ENCODE measurements around the gene FOLR1. TPM values are rescaled to one million over a fixed set of nuclear protein-coding genes. Genes with fewer than 3 reads are reported as not detected.

Gene FOLR1
- total and polyA plus RNA-seq, 9 of the 15 experiments (the other 6 are each of a cell fraction or from before 2014, with no cell fraction given): 0.22 to 2.3 (median 1.0) TPM

DNA sequence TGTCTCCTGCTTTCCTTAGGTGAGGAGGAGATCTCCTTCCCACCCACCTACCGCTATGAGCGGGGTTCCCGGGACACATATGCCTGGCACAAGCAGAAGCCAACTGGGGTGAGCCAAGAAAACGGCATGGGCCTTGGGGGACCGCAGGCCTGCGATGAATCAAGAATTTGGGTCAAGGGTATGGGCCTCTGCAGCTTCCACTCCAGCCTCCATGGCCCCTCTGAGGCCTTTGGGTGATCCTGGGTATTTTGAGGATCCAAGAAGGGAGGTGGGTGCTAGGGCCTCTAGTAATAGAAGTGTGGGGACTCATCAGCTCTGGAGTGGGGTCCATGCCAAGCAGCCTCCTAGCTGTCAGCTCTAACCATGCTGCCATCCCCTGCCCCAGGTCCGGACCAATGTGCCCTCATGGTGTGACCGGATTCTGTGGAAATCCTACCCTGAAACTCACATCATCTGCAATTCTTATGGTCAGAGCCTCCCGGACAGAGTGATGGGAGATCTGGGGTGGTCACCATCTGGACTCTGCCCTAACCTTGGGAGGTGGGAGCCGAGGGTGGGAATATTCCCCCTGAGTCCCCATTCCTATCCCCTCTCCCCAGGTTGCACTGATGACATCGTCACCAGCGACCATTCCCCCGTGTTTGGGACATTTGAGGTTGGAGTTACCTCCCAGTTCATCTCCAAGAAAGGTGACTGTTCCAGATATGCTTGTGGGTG, 41.3 kb downstream of the FOLR1 start:
- peaks cover 0 to 27% of the 10 kb centered on the region in 2 experiments; a peak in 2 of 5 replicates for H3K4me1 ChIP-seq (replicated peaks in 1 of 2; ENCODE audit: control insufficient read depth in 2 of 2, insufficient read depth in 2 of 2, low read length in 2 of 2)
- no peaks in the 10 kb centered on the region for H3K79me2 ChIP-seq (ENCODE audit: control insufficient read depth, insufficient read depth, low read length)
- H3K4me2 ChIP-seq (ENCODE audit: insufficient read depth, low read length): no peak overlapping the region
- in situ Hi-C loops (cut with MboI): no loop called here
- no peak for TF ChIP-seq ZNF717 (CRISPR knock-in tag; IDR thresholded peaks at IDR 0.05)
- no peak for TF ChIP-seq EP400 (IDR thresholded peaks at IDR 0.05)
- no peak for TF ChIP-seq ELF1 (tag; IDR thresholded peaks at IDR 0.05)
- TF ChIP-seq, protein P1, sequence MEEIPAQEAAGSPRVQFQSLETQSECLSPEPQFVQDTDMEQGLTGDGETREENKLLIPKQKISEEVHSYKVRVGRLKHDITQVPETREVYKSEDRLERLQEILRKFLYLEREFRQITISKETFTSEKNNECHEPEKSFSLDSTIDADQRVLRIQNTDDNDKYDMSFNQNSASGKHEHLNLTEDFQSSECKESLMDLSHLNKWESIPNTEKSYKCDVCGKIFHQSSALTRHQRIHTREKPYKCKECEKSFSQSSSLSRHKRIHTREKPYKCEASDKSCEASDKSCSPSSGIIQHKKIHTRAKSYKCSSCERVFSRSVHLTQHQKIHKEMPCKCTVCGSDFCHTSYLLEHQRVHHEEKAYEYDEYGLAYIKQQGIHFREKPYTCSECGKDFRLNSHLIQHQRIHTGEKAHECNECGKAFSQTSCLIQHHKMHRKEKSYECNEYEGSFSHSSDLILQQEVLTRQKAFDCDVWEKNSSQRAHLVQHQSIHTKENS (CRISPR knock-in tag; IDR thresholded peaks at IDR 0.05): no peak
- no peak for TF ChIP-seq MEF2A (IDR thresholded peaks at IDR 0.05; ENCODE audit: control insufficient read depth, low read depth, low read length)
- TF ChIP-seq SMAD1 (IDR thresholded peaks at IDR 0.05; ENCODE audit: low read depth, low read length, partially characterized antibody): no peak
- no peak for TF ChIP-seq ZKSCAN3 (CRISPR knock-in tag; IDR thresholded peaks at IDR 0.05)
- no peak for TF ChIP-seq ZNF551 (CRISPR knock-in tag; IDR thresholded peaks at IDR 0.05)
- no peak for TF ChIP-seq GATAD2B (IDR thresholded peaks at IDR 0.05; ENCODE audit: borderline replicate concordance)
- TF ChIP-seq RAD51 (IDR thresholded peaks at IDR 0.05; ENCODE audit: borderline replicate concordance, low read depth): no peak
- no peak for TF ChIP-seq NR2F6 (CRISPR knock-in tag; IDR thresholded peaks at IDR 0.05)
- TF ChIP-seq, protein P2, sequence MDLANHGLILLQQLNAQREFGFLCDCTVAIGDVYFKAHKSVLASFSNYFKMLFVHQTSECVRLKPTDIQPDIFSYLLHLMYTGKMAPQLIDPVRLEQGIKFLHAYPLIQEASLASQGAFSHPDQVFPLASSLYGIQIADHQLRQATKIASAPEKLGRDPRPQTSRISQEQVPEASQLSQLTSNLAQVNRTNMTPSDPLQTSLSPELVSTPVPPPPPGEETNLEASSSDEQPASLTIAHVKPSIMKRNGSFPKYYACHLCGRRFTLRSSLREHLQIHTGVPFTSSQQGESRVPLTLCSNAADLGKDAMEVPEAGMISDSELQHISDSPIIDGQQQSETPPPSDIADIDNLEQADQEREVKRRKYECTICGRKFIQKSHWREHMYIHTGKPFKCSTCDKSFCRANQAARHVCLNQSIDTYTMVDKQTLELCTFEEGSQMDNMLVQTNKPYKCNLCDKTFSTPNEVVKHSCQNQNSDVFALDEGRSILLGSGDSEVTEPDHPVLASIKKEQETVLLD (IDR thresholded peaks at IDR 0.05): no peak
- H3K27ac ChIP-seq (ENCODE audit: extremely low read depth, low read depth, low read length): no peak overlapping the region
- BruUV-seq (replicated peaks): no TSS peak
- H3K9me1 ChIP-seq (ENCODE audit: control insufficient read depth, insufficient read depth, low read length): peaks cover 1% of the 10 kb centered on the region
- H3K9ac ChIP-seq (ENCODE audit: insufficient read depth in 1 of 2, low read depth in 2 of 2, low read length in 2 of 2): peak overlapping the region in 1 of 2 experiments; percentile 43; a peak in 1 of 4 replicates
- H3K4me3 ChIP-seq: no peak overlapping the region
- 87% methylated on average over 13 of the region's 13 CpGs for WGBS (ENCODE audit: insufficient coverage, low coverage, missing lambda C conversion rate)
- no peaks in the 10 kb centered on the region for H4K20me1 ChIP-seq (replicated peaks; ENCODE audit: control insufficient read depth, insufficient read depth, low read length)
- no peaks in the 10 kb centered on the region for H3K9me3 ChIP-seq (replicated peaks; ENCODE audit: control insufficient read depth, insufficient read depth, low read depth, low read length)
- ATAC-seq (no peak), DNase-seq (ENCODE audit: extremely low read depth in 1 of 4, low spot score in 3 of 4) (no peak), FAIRE-seq (no peak)
- intact Hi-C loops (cut with micrococcal nuclease): no loop called here
- no peak overlapping the region for H2AFZ ChIP-seq (ENCODE audit: low read depth, low read length)
- ChIA-PET CTCF (ENCODE audit: low intra/inter-chr PET ratio) (no interaction called here), POLR2A (no interaction called here)
- H3K36me3 ChIP-seq (ENCODE audit: control insufficient read depth, insufficient read depth, low read length): peaks cover 100% of the 10 kb centered on the region
- no peaks in the 10 kb centered on the region for H3K27me3 ChIP-seq (ENCODE audit: control insufficient read depth in 2 of 2, insufficient read depth in 2 of 2, low read length in 2 of 2)

Measured in K562 (cell line).